Measurements from ENCODE around the gene QKI. TPM values are rescaled to one million over a fixed set of nuclear protein-coding genes. Genes with fewer than 3 reads are reported as not detected.

The QKI gene
- total and polyA plus RNA-seq, 3 donors from 2014 or later = 148 to 366 (median 315) TPM

- Histone ChIP-seq H3K36me3 (ENCODE audit: low read depth, missing control alignments) (no peaks in the 10 kb centered on the region), H3K4me1 (peaks cover 28% of the 10 kb centered on the region), H3K4me3 (peak overlapping the region; percentile 27 to 85), H3K27me3 (no peaks in the 10 kb centered on the region), H3K9me3 (no peaks in the 10 kb centered on the region), H3K27ac (peak overlapping the region; percentile 61 to 100)
- TF ChIP-seq POLR2A (IDR thresholded peaks at IDR 0.05) = no peak
- TF ChIP-seq CTCF (IDR thresholded peaks at IDR 0.05) = no peak
- intact Hi-C loops (cut with DNase I; ENCODE audit: low total_unique reads) = no loop called here
- DNase-seq = no peak
- 5 to 10% methylated on average over 4 of the region's 4 CpGs for WGBS, 2 donors
Observed at GRCh38 chr6:163417595-163417994, 3.1 kb downstream of the QKI start.

DNA sequence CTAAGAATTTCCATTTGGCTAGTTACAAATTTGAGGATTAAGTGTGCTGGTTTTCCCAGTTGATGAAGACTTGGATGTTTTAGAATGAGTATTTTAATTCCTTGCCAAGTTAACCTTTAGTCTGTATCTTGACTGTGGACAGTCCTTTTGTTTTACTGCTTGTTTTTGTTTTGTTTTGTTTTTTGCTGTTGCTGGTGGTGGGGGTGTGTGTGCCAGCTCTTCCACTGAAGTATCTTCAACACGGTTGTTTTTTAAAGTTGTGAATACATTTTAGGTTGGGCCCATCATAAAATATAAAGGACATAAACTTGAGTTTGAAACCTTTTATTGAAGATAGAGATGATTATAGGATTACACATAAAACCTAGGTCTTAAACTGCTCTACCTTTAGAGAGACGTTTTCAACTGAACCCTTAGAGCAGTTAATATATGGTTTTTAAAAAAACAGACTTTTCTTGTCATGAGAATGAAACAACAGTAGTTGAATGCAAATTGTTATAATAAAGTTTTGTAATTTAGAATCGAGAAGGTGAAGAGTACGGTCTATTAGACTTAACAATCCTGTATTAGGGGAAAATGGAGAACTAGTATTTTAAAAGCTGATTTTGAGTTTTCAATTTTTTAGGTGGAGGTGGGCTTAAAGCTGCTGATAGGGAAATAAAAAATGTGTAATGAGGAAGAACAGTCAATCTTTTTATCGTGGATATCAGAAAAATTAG, 4.0 kb downstream of the QKI start:
- H3K4me1 ChIP-seq = peaks cover 32% of the 10 kb centered on the region
- 7 to 14% methylated on average over 5 of the region's 5 CpGs for WGBS, 2 donors
- peak overlapping the region; percentile 27 to 85 for H3K4me3 ChIP-seq
- H3K27me3 ChIP-seq = no peaks in the 10 kb centered on the region
- peak overlapping the region; percentile 59 to 100 for H3K27ac ChIP-seq
- no peaks in the 10 kb centered on the region for H3K36me3 ChIP-seq (ENCODE audit: low read depth, missing control alignments)
- intact Hi-C loops (cut with DNase I; ENCODE audit: low total_unique reads) = no loop called here
- H3K9me3 ChIP-seq = no peaks in the 10 kb centered on the region
- no peak for DNase-seq
- TF ChIP-seq CTCF (IDR thresholded peaks at IDR 0.05) = no peak
- TF ChIP-seq POLR2A (IDR thresholded peaks at IDR 0.05) = no peak

DNA sequence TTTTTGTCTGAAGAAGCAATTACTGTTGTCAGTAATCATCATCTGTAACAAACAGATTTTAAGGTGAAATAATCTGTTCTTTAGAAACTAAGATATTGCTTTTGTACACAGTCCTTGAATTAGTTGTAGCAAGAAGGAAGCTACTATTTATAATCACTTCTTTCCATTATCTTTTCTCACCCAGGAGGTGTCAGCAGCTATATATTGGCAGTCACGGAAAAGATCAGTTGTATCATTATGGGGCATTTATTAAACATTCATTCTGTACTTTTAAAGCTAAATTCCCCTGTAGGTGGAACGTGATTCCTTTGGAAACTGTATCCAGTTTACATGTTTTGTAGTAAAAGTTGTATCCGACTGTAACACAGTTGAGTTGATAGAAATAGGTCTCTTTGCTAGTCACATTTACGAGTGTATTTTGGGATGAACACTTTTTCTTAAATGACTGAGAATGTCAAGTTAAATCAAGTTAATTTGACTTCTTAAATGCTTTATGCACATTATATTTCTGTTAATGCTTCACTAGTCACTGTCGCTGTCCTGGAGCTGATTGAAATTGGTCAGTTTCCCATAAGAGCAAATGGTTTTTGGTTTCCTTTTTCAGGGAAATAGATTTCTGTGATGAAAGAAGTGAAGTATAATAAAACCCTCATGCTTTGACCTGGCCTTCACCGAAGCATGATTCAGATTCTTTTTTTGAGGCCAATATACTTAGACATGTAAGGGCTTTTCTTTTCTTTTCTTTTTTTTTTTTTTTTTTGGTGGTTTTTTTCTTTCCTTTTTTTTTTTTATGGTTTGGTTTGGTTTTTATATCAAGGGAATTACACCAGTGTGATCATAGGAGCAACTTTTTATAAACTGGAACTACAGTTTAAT, 5.1 kb downstream of the QKI start:
- H3K4me3 ChIP-seq = no peak overlapping the region
- no peaks in the 10 kb centered on the region for H3K9me3 ChIP-seq
- DNase-seq = no peak
- no peaks in the 10 kb centered on the region for H3K36me3 ChIP-seq (ENCODE audit: low read depth, missing control alignments)
- peak overlapping the region; percentile 59 to 100 for H3K27ac ChIP-seq
- TF ChIP-seq POLR2A (IDR thresholded peaks at IDR 0.05) (no peak), CTCF (IDR thresholded peaks at IDR 0.05) (no peak)
- H3K4me1 ChIP-seq = peaks cover 43% of the 10 kb centered on the region
- 6 to 8% methylated on average over 6 of the region's 6 CpGs for WGBS, 2 donors
- intact Hi-C loops (cut with DNase I; ENCODE audit: low total_unique reads) = loop anchor here (10.0 kb wide), 2 partner anchors 535 to 1505 kb away; no protein-coding TSS in a partner anchor
- H3K27me3 ChIP-seq = no peaks in the 10 kb centered on the region

DNA sequence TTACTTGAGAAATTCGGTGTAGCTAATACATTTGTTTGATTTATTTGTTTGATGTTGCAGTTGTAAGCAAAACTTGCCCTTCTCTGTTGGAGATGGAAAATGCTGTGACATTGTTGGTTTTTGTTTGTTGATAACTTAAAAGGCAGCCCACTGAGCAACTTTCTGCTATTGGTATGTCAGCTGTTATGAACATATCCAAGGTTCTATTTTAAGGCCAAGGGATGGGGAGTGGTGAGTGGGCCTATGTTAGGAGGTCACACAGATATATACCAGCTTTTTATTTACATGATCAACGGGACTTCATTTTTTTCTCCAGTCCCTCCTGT, 5.7 kb downstream of the QKI start:
- Histone ChIP-seq H3K4me1 (peaks cover 45% of the 10 kb centered on the region), H3K4me3 (no peak overlapping the region)

More for the DNA sequence above, 5.7 kb downstream of the QKI start:
- WGBS, 2 donors = 18 to 21% methylated on average over 2 of the region's 2 CpGs
- H3K27ac ChIP-seq = peak overlapping the region; percentile 59 to 100
- no peaks in the 10 kb centered on the region for H3K36me3 ChIP-seq (ENCODE audit: low read depth, missing control alignments)
- TF ChIP-seq CTCF (IDR thresholded peaks at IDR 0.05) = no peak
- TF ChIP-seq POLR2A (IDR thresholded peaks at IDR 0.05) = no peak
- H3K27me3 ChIP-seq = no peaks in the 10 kb centered on the region
- intact Hi-C loops (cut with DNase I; ENCODE audit: low total_unique reads) = loop anchor here (10.0 kb wide), 2 partner anchors 535 to 1505 kb away; no protein-coding TSS in a partner anchor
- H3K9me3 ChIP-seq = no peaks in the 10 kb centered on the region
- no peak for DNase-seq
